Measurements from ENCODE around the gene GJC2. TPM values are rescaled to one million over a fixed set of nuclear protein-coding genes. Genes with fewer than 3 reads are reported as not detected.
A peak's percentile ranks its signal among the peaks of the same experiment; 100 is the strongest.

GJC2 gene
- total RNA-seq (1 to 10 TPM in 3 of 9 donors, under 1 TPM in 6; 0.40 to 3.8 (median 0.88) TPM), polyA plus RNA-seq (under 1 TPM; 0.61 to 0.78 TPM)
- long read RNA-seq, donor 1, partial matches to known transcripts, result 0 of 3 reads
- long read RNA-seq, donor 1, other reads (novel, unspliced or antisense), result 2 of 3 reads
- long read RNA-seq, donor 2, result 0 reads
- long read RNA-seq, donor 3, result 0 reads

DNA sequence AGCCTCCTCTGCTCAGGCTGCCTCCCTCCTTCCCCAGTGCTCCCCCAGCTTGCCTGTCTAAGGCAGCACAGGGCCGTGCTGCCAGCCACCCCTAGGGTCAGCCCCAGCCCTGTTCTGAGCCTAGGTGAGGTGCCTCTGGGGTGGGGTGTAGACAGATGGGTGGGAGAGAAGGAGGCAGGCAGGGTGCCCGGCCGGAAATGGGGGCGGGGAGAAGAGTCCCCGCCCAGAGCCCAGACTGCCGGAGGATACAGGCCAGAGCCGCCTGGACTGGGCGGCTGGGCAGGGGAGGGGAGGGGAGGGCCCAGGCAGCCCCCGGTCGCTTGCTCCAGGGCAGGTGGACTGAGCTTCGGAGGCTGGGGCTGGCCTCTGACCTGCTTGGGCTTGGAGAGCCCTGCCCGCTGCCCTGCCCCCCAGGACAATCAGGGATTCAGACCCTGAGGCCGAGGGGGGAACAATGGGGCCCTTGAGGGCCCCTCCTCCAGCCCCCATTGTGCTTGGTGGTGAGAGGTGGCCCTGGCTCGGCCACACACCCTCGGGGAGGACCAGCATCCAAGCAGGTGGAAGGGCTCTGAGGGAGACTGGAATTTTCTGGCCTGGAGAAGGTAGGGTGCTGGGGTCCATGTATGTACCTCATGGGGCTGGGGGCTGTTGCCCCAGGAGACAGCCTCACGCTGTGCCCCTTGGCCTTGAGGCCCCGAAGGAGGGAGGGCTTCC lies at the start of gene GJC2:
Gene GJC2, plus strand, starts transcription at position 525 of the 714 bp plus-strand sequence. CDS start 7,829 bp downstream, outside the sequence.
- Histone ChIP-seq H3K36me3 (peaks cover 0 to 46% (median 27%) of the 10 kb centered on the region in 9 donors), H3K9me3 (no peaks in the 10 kb centered on the region), H3K4me1 (peaks cover 16 to 62% (median 49%) of the 10 kb centered on the region in 12 donors), H3K4me3 (peak within 1 kb of the TSS in 11 of 12 donors; percentile 5 to 51 (median 38)), H3K27me3 (no peaks in the 10 kb centered on the region), H3K27ac (peak within 1 kb of the TSS; percentile 60 to 97 (median 84))
- ATAC-seq (peak in 3 of 4 donors; percentile 36 to 74 (median 66)), DNase-seq (peak in 4 of 5 donors; percentile 72 to 76 (median 74))
- WGBS, 4 donors, result 21 to 53% (median 40%) methylated on average over 8 to 17 of the region's 17 CpGs
- intact Hi-C loops (cut with DNase I), result loop anchor here in 2 of 10 donors (2.0 kb wide), 1 partner anchor 13 kb away; no protein-coding TSS in a partner anchor
- TF ChIP-seq, protein P1, sequence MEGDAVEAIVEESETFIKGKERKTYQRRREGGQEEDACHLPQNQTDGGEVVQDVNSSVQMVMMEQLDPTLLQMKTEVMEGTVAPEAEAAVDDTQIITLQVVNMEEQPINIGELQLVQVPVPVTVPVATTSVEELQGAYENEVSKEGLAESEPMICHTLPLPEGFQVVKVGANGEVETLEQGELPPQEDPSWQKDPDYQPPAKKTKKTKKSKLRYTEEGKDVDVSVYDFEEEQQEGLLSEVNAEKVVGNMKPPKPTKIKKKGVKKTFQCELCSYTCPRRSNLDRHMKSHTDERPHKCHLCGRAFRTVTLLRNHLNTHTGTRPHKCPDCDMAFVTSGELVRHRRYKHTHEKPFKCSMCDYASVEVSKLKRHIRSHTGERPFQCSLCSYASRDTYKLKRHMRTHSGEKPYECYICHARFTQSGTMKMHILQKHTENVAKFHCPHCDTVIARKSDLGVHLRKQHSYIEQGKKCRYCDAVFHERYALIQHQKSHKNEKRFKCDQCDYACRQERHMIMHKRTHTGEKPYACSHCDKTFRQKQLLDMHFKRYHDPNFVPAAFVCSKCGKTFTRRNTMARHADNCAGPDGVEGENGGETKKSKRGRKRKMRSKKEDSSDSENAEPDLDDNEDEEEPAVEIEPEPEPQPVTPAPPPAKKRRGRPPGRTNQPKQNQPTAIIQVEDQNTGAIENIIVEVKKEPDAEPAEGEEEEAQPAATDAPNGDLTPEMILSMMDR (IDR thresholded peaks at IDR 0.05), result no peak
- TF ChIP-seq POLR2A (IDR thresholded peaks at IDR 0.05), result peak in 1 of 2 donors; percentile 34

- TF ChIP-seq, protein P1 (IDR thresholded peaks at IDR 0.05), result no peak
- no peak for TF ChIP-seq POLR2A (IDR thresholded peaks at IDR 0.05)
- peak overlapping the region in 2 of 12 donors; percentile 89 to 96 for H3K4me3 ChIP-seq
- DNase-seq (peak in 1 of 5 donors; percentile 22), ATAC-seq (no peak)
- no peaks in the 10 kb centered on the region for H3K9me3 ChIP-seq
- H3K36me3 ChIP-seq, result peaks cover 0 to 58% (median 47%) of the 10 kb centered on the region in 9 donors
- no peaks in the 10 kb centered on the region for H3K27me3 ChIP-seq
- peak overlapping the region in 2 of 12 donors; percentile 82 to 97 for H3K27ac ChIP-seq
- WGBS, 4 donors, result 67 to 77% (median 73%) methylated on average over 8 to 12 of the region's 12 CpGs
- intact Hi-C loops (cut with DNase I), result no loop called here
- H3K4me1 ChIP-seq, result peaks cover 0 to 51% (median 24%) of the 10 kb centered on the region in 12 donors
Measured at GRCh38 chr1:228100822-228101613, 48.7 kb upstream of the GJC2 start.

DNA sequence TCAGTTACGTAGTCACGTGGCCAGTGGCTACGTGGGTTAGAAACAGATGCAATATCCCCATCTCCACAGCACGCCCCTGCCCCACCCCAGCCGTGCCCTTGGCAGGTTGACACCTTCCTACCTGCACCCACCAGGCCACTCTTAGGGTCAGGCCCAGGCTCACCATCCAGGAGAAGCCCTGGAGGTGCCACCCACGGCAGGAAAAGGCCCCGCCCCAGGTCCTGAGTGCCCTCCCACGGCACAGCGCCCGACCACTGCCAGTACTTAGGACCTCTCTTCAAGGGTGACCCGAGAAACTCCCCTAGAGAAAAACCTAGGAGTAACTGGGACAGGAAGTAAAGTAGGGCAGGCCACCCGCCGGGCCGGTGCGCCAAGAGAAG lies 48.1 kb upstream of the GJC2 start:
- H3K36me3 ChIP-seq, result peaks cover 0 to 58% (median 52%) of the 10 kb centered on the region in 9 donors
- H3K27me3 ChIP-seq, result no peaks in the 10 kb centered on the region
- no peak for ATAC-seq
- peaks cover 0 to 45% (median 22%) of the 10 kb centered on the region in 12 donors for H3K4me1 ChIP-seq
- WGBS, 4 donors, result 59 to 70% (median 64%) methylated on average over 11 to 15 of the region's 15 CpGs
- H3K27ac ChIP-seq, result peak overlapping the region in 7 of 12 donors; percentile 82 to 97 (median 90)
- intact Hi-C loops (cut with DNase I), result no loop called here
- H3K4me3 ChIP-seq, result peak overlapping the region in 7 of 12 donors; percentile 62 to 99 (median 90)
- TF ChIP-seq, protein P1 (IDR thresholded peaks at IDR 0.05), result no peak
- TF ChIP-seq POLR2A (IDR thresholded peaks at IDR 0.05), result no peak
- H3K9me3 ChIP-seq, result no peaks in the 10 kb centered on the region
- DNase-seq, result no peak
